GM12891 (cell line): ENCODE results near the gene EFHC2.

Experiments
- PAX5 ChIP-seq: IDR thresholded peaks from 2 replicates; pipeline ENCODE4 v1.6.1; 2011; ENCODE audit warnings: low read length, moderate library complexity, mild to moderate bottlenecking; ENCODE audit not compliant: insufficient read depth, severe bottlenecking
- POLR2A ChIP-seq: IDR thresholded peaks from 2 replicates; pipeline ENCODE4 v1.6.1; 2011; ENCODE audit warnings: low read depth, low read length, control low read depth
- POLR2AphosphoS5 ChIP-seq: IDR thresholded peaks from 2 replicates; pipeline ENCODE4 v1.6.1; 2011; ENCODE audit warnings: low read depth, low read length, control low read depth
- TAF1 ChIP-seq: IDR thresholded peaks from 2 replicates; pipeline ENCODE4 v1.6.1; 2011; ENCODE audit warnings: low read depth, low read length, control low read depth

GRCh38 chrX:44392767-44393166 is 49.3 kb upstream of the EFHC2 start:
- TF ChIP-seq POLR2AphosphoS5 (no peak), POLR2A (no peak), PAX5 (no peak), TAF1 (no peak)
